K562 (cell line): Measurements from ENCODE around the gene GRHPR. TPM values are rescaled to one million over a fixed set of nuclear protein-coding genes. Genes with fewer than 3 reads are reported as not detected.

Experiments used
- ATAC-seq: fragments of 200-7000 bp; cut with Tn5 transposase; 3 replicates; pipeline ENCODE4 v1.9.1; 2020; ENCODE audit warnings: moderate library complexity
- BruUV-seq: library from RNA; stranded (reverse); fragments of 400-500 nt; replicated peaks from 2 replicates; lab custom pipeline; 2021; lab: Mats Ljungman, UMichigan
- CTCF ChIA-PET: fragments of 300-600 bp; formaldehyde crosslinking; extraction: SDS; loops from one replicate; lab custom pipeline; 2021; ENCODE audit warnings: low intra/inter-chr PET ratio; lab: Yijun Ruan, JAX
- POLR2A ChIA-PET: fragments of 300-600, 350-650 bp; sonication (Branson Sonifier 250); formaldehyde crosslinking; extraction: SDS; loops from one replicate; lab custom pipeline; 2021; ENCODE audit warnings: antibody characterized with exemption, inconsistent platforms; lab: Yijun Ruan, JAX
- DNase-seq, 4 experiments: peaks; one replicate each; pipeline versions ENCODE4 v3.0.0 to v3.0.0-alpha.2; 2011 to 2018; ENCODE audit warnings: low spot score in 3 of 4, mixed read lengths in 3 of 4; ENCODE audit errors: extremely low read depth in 1 of 4
- FAIRE-seq: peaks from 2 replicates; lab custom pipeline; 2011; peaks lifted over from hg19 to GRCh38; lab: Jason Lieb, UNC
- H2AFZ ChIP-seq: 2 replicates; pipeline ENCODE4 v1.6.0; 2011; ENCODE audit warnings: low read depth, low read length, control low read depth, inconsistent platforms
- H3K27ac ChIP-seq: fragments of 200-600 bp; 3 replicates; pipeline ENCODE4 v1.8.0; 2011; ENCODE audit warnings: low read depth, mild to moderate bottlenecking, control low read depth, inconsistent platforms, low read length, moderate library complexity, mixed read lengths; ENCODE audit errors: extremely low read depth
- H3K27me3 ChIP-seq, 2 experiments: fragments of 300-600 bp in 1 of 2; 2 replicates in 1 of 2; 3 replicates in 1 of 2; pipeline versions ENCODE4 v1.6.0 to v1.8.0; 2011; ENCODE audit warnings: inconsistent platforms in 2 of 2, low read length in 2 of 2, mild to moderate bottlenecking in 1 of 2, mixed read lengths in 1 of 2, moderate library complexity in 1 of 2; ENCODE audit not compliant: control insufficient read depth in 2 of 2, insufficient read depth in 2 of 2
- H3K36me3 ChIP-seq: fragments of 300-600 bp; 3 replicates; pipeline ENCODE4 v1.8.0; 2011; ENCODE audit warnings: mild to moderate bottlenecking, low read length, inconsistent platforms; ENCODE audit not compliant: control insufficient read depth, insufficient read depth
- H3K4me1 ChIP-seq, 2 experiments: fragments of 200-600 bp in 1 of 2; replicated peaks in 1 of 2; 2 replicates in 1 of 2; 3 replicates in 1 of 2; pipeline versions ENCODE4 v1.5.1 to v1.8.0; 2011; ENCODE audit warnings: inconsistent platforms in 2 of 2, low read length in 2 of 2, mild to moderate bottlenecking in 1 of 2, mixed read lengths in 1 of 2, moderate library complexity in 1 of 2; ENCODE audit not compliant: control insufficient read depth in 2 of 2, insufficient read depth in 2 of 2
- H3K4me2 ChIP-seq: 2 replicates; pipeline ENCODE4 v1.6.1; 2011; ENCODE audit warnings: low read length, control low read depth, inconsistent platforms, mixed read lengths; ENCODE audit not compliant: insufficient read depth
- H3K4me3 ChIP-seq: fragments of 200-600 bp; sonication (generic), shearing (Covaris generic); 2 replicates; pipeline ENCODE4 v1.5.1; 2016; ENCODE audit warnings: control low read depth, inconsistent platforms
- H3K79me2 ChIP-seq: fragments of 200-600 bp; 3 replicates; pipeline ENCODE4 v1.8.0; 2011; ENCODE audit warnings: low read length, inconsistent platforms; ENCODE audit not compliant: control insufficient read depth, insufficient read depth
- H3K9ac ChIP-seq, 2 experiments: 2 replicates each; pipeline versions ENCODE4 v1.6.0 to v1.6.1; 2011; ENCODE audit warnings: low read depth in 2 of 2, low read length in 2 of 2, control low read depth in 1 of 2, inconsistent platforms in 1 of 2, mild to moderate bottlenecking in 1 of 2, mixed read lengths in 1 of 2; ENCODE audit not compliant: insufficient read depth in 1 of 2
- H3K9me1 ChIP-seq: one replicate; pipeline ENCODE4 v1.6.0; 2011; ENCODE audit warnings: inconsistent platforms, mild to moderate bottlenecking, low read length, moderate library complexity; ENCODE audit not compliant: control insufficient read depth, insufficient read depth
- H3K9me3 ChIP-seq: replicated peaks from 2 replicates; pipeline ENCODE4 v1.5.1; 2011; ENCODE audit warnings: low read depth, low read length, inconsistent platforms; ENCODE audit not compliant: control insufficient read depth, insufficient read depth
- H4K20me1 ChIP-seq: replicated peaks from 2 replicates; pipeline ENCODE4 v1.6.1; 2011; ENCODE audit warnings: low read length, inconsistent platforms, mixed read lengths; ENCODE audit not compliant: control insufficient read depth, insufficient read depth
- ARID4B ChIP-seq: sonication (generic); formaldehyde crosslinking; IDR thresholded peaks from 2 replicates; pipeline ENCODE4 v1.8.0; 2022; ENCODE audit warnings: mild to moderate bottlenecking, missing genetic modification reagents
- PTTG1 ChIP-seq: fragments of 450-650 bp; IDR thresholded peaks from 2 replicates; pipeline ENCODE4 v1.6.1; 2016; ENCODE audit warnings: low read depth, mild to moderate bottlenecking, missing genetic modification characterization, missing compliant biosample characterization
- TFAM ChIP-seq: fragments of 250-450 bp; sonication (Bioruptor Pico); conservative IDR thresholded peaks from 2 replicates; pipeline ENCODE4 v1.5.0; 2021; ENCODE audit warnings: mild to moderate bottlenecking, moderate library complexity
- ZBTB2 ChIP-seq: fragments of 450-650 bp; IDR thresholded peaks from 2 replicates; pipeline ENCODE4 v1.6.1; 2016; ENCODE audit warnings: antibody characterized with exemption
- ZNF318 ChIP-seq, 2 experiments: fragments of 450-650 bp; IDR thresholded peaks; 2 replicates each; pipeline ENCODE4 v1.6.1; 2016; ENCODE audit warnings: mild to moderate bottlenecking in 2 of 2, borderline replicate concordance in 1 of 2, low read depth in 1 of 2, moderate library complexity in 1 of 2
- WGBS: fragments of 100-300 bp; shearing (Covaris generic); methylation state at CpG from one replicate; pipeline ENCODE4 v1.1.6; 2016; ENCODE audit warnings: low coverage, mixed read lengths; ENCODE audit not compliant: insufficient coverage; ENCODE audit errors: missing lambda C conversion rate; 5-methylcytosine and 5-hydroxymethylcytosine counted together
- in situ Hi-C: fragments of 300-500 bp; cut with MboI; formaldehyde crosslinking; loops from 4 replicates; pipeline ENCODE4 v1.15.0; 2018; ENCODE audit warnings: inconsistent platforms, mixed read lengths
- intact Hi-C: fragments of 100-400 bp; cut with micrococcal nuclease; formaldehyde crosslinking; loops from 2 replicates; pipeline ENCODE4 v1.14.2; 2022
- polyA plus RNA-seq, 8 experiments: library from polyadenylated mRNA; depleted of rRNA in 4 of 8; stranded (reverse) in 5 of 8; unstranded in 3 of 8; fragments of >200 nt; fragmentation: Nextera tagmentation in 2 of 8; fragmentation: Illumina TruSeq in 1 of 8; extraction: Ambion mirVana in 2 of 8; extraction: Trizol in 1 of 8; gene quantifications; 2 replicates each; pipeline versions ENCODE4 v1.2.1 to v1.2.3, GENCODE V29; 2011 to 2014; ENCODE audit warnings: inconsistent platforms in 1 of 8, missing spikeins in 1 of 8
- total RNA-seq, 7 experiments: library from RNA; depleted of rRNA in 6 of 7; stranded (reverse); fragments of >200 nt in 6 of 7; fragmentation: Illumina TruSeq in 2 of 7; extraction: Trizol in 2 of 7; gene quantifications; 2 replicates each; pipeline versions ENCODE4 v1.2.1 to v1.2.3, GENCODE V29; 2011 to 2021; ENCODE audit warnings: low replicate concordance in 1 of 7

Gene GRHPR
- total and polyA plus RNA-seq, 9 of the 15 experiments (the other 6 are each of a cell fraction or from before 2014, with no cell fraction given): 38.9 to 144 (median 120) TPM

- in situ Hi-C loops: no loop called here
- Histone ChIP-seq H3K9me3 (no peaks in the 10 kb centered on the region), H3K27me3 (no peaks in the 10 kb centered on the region), H3K36me3 (peaks cover 65% of the 10 kb centered on the region), H3K4me3 (no peak overlapping the region), H2AFZ (no peak overlapping the region), H3K9me1 (no peaks in the 10 kb centered on the region), H3K4me1 (no peaks in the 10 kb centered on the region), H3K9ac (no peak overlapping the region), H3K27ac (no peak overlapping the region), H3K79me2 (peaks cover 50% of the 10 kb centered on the region; the same call in 2 of the 3 replicates), H4K20me1 (peaks cover 16% of the 10 kb centered on the region; the same call in 1 of the 2 replicates), H3K4me2 (no peak overlapping the region)
- ChIA-PET POLR2A (interaction anchor here (0.7 to 2.2 kb wide), 3 partner anchors 9 to 19 kb away, joined by 3 to 6 read pairs (median 4); no protein-coding TSS in a partner anchor), CTCF (no interaction called here)
- DNase-seq (no peak), ATAC-seq (no peak), FAIRE-seq (no peak)
- intact Hi-C loops: no loop called here
- WGBS: 91% methylated on average over 5 of the region's 5 CpGs
- BruUV-seq: no TSS peak
- TF ChIP-seq PTTG1 (tag) (no peak), ZNF318 (IDR thresholded peaks at IDR 0.05; ENCODE audit: borderline replicate concordance in 1 of 2, low read depth in 1 of 2) (no peak), ARID4B (CRISPR knock-in tag) (0 out of 2 replicates have a peak, but pooled peaks have one; percentile 35), TFAM (CRISPR knock-in tag) (no peak), ZBTB2 (no peak)
Measured at GRCh38 chr9:37443566-37443965, 21.1 kb downstream of the GRHPR start.
